Mesenchymal stem cell (in vitro differentiated cells and primary cell): ENCODE results near the gene EML1.

Experiments used
- DNase-seq: peaks from one replicate; pipeline ENCODE4 v3.0.0-alpha.2; 2013
- H2AFZ ChIP-seq: one replicate; pipeline ENCODE4 v1.6.1; 2013; ENCODE audit warnings: low read depth, mild to moderate bottlenecking, control low read depth, inconsistent platforms, low read length, moderate library complexity
- H2AK5ac ChIP-seq: 2 replicates; pipeline ENCODE4 v1.6.1; 2013; ENCODE audit warnings: low read length, moderate library complexity, mild to moderate bottlenecking, inconsistent platforms; ENCODE audit not compliant: severe bottlenecking
- H2BK120ac ChIP-seq: one replicate; pipeline ENCODE4 v1.6.1; 2013; ENCODE audit warnings: low read depth, mild to moderate bottlenecking, inconsistent platforms, low read length, moderate library complexity
- H2BK12ac ChIP-seq, 2 experiments: one replicate each; pipeline ENCODE4 v1.6.1; 2013; ENCODE audit warnings: inconsistent platforms in 2 of 2, low read length in 2 of 2, mild to moderate bottlenecking in 2 of 2, moderate library complexity in 2 of 2, control low read depth in 1 of 2
- H2BK15ac ChIP-seq: one replicate; pipeline ENCODE4 v1.6.1; 2013; ENCODE audit warnings: mild to moderate bottlenecking, low read depth, inconsistent platforms; ENCODE audit not compliant: poor library complexity, severe bottlenecking
- H2BK5ac ChIP-seq: 2 replicates; pipeline ENCODE4 v1.6.1; 2013; ENCODE audit warnings: low read depth, mild to moderate bottlenecking, low read length, control low read depth, inconsistent platforms; ENCODE audit not compliant: poor library complexity, severe bottlenecking
- H3K14ac ChIP-seq, 2 experiments: one replicate each; pipeline ENCODE4 v1.6.1; 2013; ENCODE audit warnings: inconsistent platforms in 2 of 2, low read length in 2 of 2, control low read depth in 1 of 2, mild to moderate bottlenecking in 1 of 2, moderate library complexity in 1 of 2
- H3K18ac ChIP-seq, 2 experiments: one replicate each; pipeline ENCODE4 v1.6.1; 2013; ENCODE audit warnings: inconsistent platforms in 2 of 2, low read length in 2 of 2, control low read depth in 1 of 2, low read depth in 1 of 2, mild to moderate bottlenecking in 1 of 2
- H3K23ac ChIP-seq, 2 experiments: one replicate each; pipeline ENCODE4 v1.6.1; 2013; ENCODE audit warnings: inconsistent platforms in 2 of 2, low read length in 2 of 2, mild to moderate bottlenecking in 2 of 2, moderate library complexity in 2 of 2, control low read depth in 1 of 2
- H3K27ac ChIP-seq: 2 replicates; pipeline ENCODE4 v1.5.1; 2013; ENCODE audit warnings: mild to moderate bottlenecking, moderate library complexity, low read length, control low read depth, inconsistent platforms; ENCODE audit not compliant: poor library complexity, severe bottlenecking
- H3K27me3 ChIP-seq, 2 experiments: 2 replicates each; pipeline versions ENCODE4 v1.6.1 to v1.7.0; 2013; ENCODE audit warnings: low read length in 2 of 2, mild to moderate bottlenecking in 2 of 2, moderate library complexity in 2 of 2, control low read depth in 1 of 2, inconsistent platforms in 1 of 2; ENCODE audit not compliant: control insufficient read depth in 1 of 2, insufficient read depth in 1 of 2
- H3K36me3 ChIP-seq, 2 experiments: 2 replicates each; pipeline versions ENCODE4 v1.6.1 to v1.7.0; 2013; ENCODE audit warnings: low read length in 2 of 2, control low read depth in 1 of 2, inconsistent platforms in 1 of 2, low read depth in 1 of 2, mild to moderate bottlenecking in 1 of 2; ENCODE audit not compliant: insufficient read depth in 2 of 2, control insufficient read depth in 1 of 2
- H3K4ac ChIP-seq, 2 experiments: one replicate each; pipeline ENCODE4 v1.6.1; 2013; ENCODE audit warnings: inconsistent platforms in 2 of 2, low read length in 2 of 2, mild to moderate bottlenecking in 2 of 2, moderate library complexity in 2 of 2, control low read depth in 1 of 2, low read depth in 1 of 2
- H3K4me1 ChIP-seq: 2 replicates; pipeline ENCODE4 v1.6.1; 2013; ENCODE audit warnings: low read depth, low read length, control low read depth; ENCODE audit not compliant: control insufficient read depth, insufficient read depth
- H3K4me2 ChIP-seq: 2 replicates; pipeline ENCODE4 v1.6.1; 2013; ENCODE audit warnings: low read length, mild to moderate bottlenecking, inconsistent platforms; ENCODE audit not compliant: poor library complexity, severe bottlenecking
- H3K4me3 ChIP-seq, 2 experiments: 2 replicates each; pipeline versions ENCODE4 v1.5.1 to v1.7.0; 2013; ENCODE audit warnings: low read length in 2 of 2, mild to moderate bottlenecking in 2 of 2, control low read depth in 1 of 2, low read depth in 1 of 2; ENCODE audit not compliant: insufficient read depth in 1 of 2
- H3K79me1 ChIP-seq: replicated peaks from 2 replicates; pipeline ENCODE4 v1.6.1; 2013; ENCODE audit warnings: mild to moderate bottlenecking, control low read depth, low read length, inconsistent platforms; ENCODE audit not compliant: poor library complexity, severe bottlenecking
- H3K9ac ChIP-seq: 2 replicates; pipeline ENCODE4 v1.7.0; 2013; ENCODE audit warnings: mild to moderate bottlenecking, low read length, moderate library complexity
- H3K9me3 ChIP-seq: 2 replicates; pipeline ENCODE4 v1.7.0; 2013; ENCODE audit warnings: mild to moderate bottlenecking, low read length; ENCODE audit not compliant: control insufficient read depth
- H4K8ac ChIP-seq: one replicate; pipeline ENCODE4 v1.6.1; 2013; ENCODE audit warnings: inconsistent platforms, mild to moderate bottlenecking, low read length, moderate library complexity
- H4K91ac ChIP-seq: one replicate; pipeline ENCODE4 v1.6.1; 2013; ENCODE audit warnings: mild to moderate bottlenecking, low read length, inconsistent platforms
- WGBS: methylation state at CpG from one replicate; pipeline ENCODE4 v1.1.7; 2013; ENCODE audit warnings: mixed read lengths; 5-methylcytosine and 5-hydroxymethylcytosine counted together

The EML1 gene

GRCh38 chr14:99821519-99822508 is 28.6 kb downstream of the EML1 start:
- peak overlapping the region; percentile 29 for H3K9ac ChIP-seq
- H4K91ac ChIP-seq = no peak overlapping the region
- H2AK5ac ChIP-seq = no peak overlapping the region
- no peaks in the 10 kb centered on the region for H3K9me3 ChIP-seq
- no peak overlapping the region for H3K18ac ChIP-seq
- 39% methylated on average over 8 of the region's 8 CpGs for WGBS
- no peak overlapping the region for H3K23ac ChIP-seq
- H4K8ac ChIP-seq = no peak overlapping the region
- H3K4ac ChIP-seq = no peak overlapping the region
- no peaks in the 10 kb centered on the region for H3K36me3 ChIP-seq
- H3K14ac ChIP-seq = no peak overlapping the region
- no peak overlapping the region for H2BK15ac ChIP-seq
- peak; percentile 81 for DNase-seq
- no peak overlapping the region for H2BK120ac ChIP-seq
- no peak overlapping the region for H3K4me2 ChIP-seq
- H3K4me3 ChIP-seq = no peak overlapping the region
- no peak overlapping the region for H3K27ac ChIP-seq
- no peak overlapping the region for H2BK12ac ChIP-seq
- peaks cover 12% of the 10 kb centered on the region for H3K79me1 ChIP-seq
- H2AFZ ChIP-seq = no peak overlapping the region
- H3K4me1 ChIP-seq = peaks cover 3% of the 10 kb centered on the region
- no peaks in the 10 kb centered on the region for H3K27me3 ChIP-seq
- no peak overlapping the region for H2BK5ac ChIP-seq

DNA sequence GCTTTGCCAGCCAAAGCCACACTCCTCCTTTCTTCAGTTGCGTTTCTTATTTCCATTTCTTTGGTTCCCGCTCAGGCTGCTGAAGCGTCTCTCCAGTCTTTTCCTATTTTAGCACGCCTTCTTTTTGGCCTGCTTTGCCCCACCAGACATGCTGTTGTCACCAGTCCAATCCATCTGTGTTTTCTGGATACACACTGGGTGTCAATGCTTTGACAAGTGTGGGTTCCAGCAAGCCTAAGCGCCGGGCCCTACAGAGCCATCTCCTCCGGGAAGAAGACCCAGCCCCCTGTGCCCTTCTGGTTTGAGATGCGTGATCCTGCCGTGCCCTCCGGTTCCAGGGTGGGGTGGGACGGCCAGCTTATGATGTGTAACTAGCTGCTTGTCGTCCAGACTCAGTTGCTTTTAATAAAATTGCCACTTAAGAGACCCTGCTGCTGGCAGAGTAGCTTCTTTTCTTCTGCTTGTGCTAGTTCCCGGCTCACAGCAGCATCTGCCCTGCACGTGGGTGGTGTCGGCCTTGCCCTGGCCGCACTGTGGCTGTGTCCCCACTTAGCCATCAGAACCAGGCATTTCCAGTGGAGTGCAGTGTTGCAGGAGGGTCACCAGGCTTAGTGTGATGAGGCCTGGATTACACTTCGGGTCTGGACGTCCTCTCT is 29.7 kb downstream of the EML1 start:
- 90% methylated on average over 18 of the region's 18 CpGs for WGBS

DNA sequence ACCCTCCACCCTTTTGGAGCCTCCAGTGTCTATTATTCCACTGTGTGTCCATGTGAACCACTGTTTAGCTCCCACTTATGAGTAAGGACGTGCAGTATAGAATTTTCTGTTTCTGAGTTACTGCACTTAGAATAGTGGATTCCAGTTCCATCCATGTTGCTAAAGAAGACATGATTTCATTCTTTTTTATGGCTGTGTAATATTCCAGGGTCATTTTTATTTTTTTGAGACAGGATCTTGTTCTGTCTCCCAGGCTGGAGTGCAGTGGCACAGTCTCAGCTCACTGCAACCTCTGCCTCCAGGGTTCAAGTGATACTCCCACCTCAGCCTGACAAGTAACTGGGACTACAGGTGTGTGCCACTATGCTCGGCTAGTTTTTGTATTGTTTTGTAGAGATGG is 31.6 kb downstream of the EML1 start:
- Histone ChIP-seq H2BK5ac (no peak overlapping the region), H3K79me1 (peaks cover 14% of the 10 kb centered on the region), H3K9me3 (no peaks in the 10 kb centered on the region), H3K9ac (no peak overlapping the region), H3K18ac (no peak overlapping the region), H4K91ac (no peak overlapping the region), H2BK120ac (no peak overlapping the region), H2BK12ac (no peak overlapping the region), H2AFZ (no peak overlapping the region), H3K4me2 (no peak overlapping the region), H3K14ac (no peak overlapping the region), H4K8ac (no peak overlapping the region), H2AK5ac (no peak overlapping the region), H3K4me1 (peaks cover 3% of the 10 kb centered on the region), H2BK15ac (no peak overlapping the region), H3K27ac (no peak overlapping the region), H3K4me3 (no peak overlapping the region), H3K23ac (no peak overlapping the region), H3K27me3 (no peaks in the 10 kb centered on the region), H3K36me3 (no peaks in the 10 kb centered on the region), H3K4ac (no peak overlapping the region)
- WGBS = 100% methylated on average over 2 of the region's 2 CpGs
- DNase-seq = no peak

More for the DNA sequence above, 29.7 kb downstream of the EML1 start:
- no peaks in the 10 kb centered on the region for H3K27me3 ChIP-seq
- H3K27ac ChIP-seq = no peak overlapping the region
- no peak overlapping the region for H3K4ac ChIP-seq
- H2BK120ac ChIP-seq = no peak overlapping the region
- no peak overlapping the region for H4K8ac ChIP-seq
- H3K9me3 ChIP-seq = no peaks in the 10 kb centered on the region
- no peak overlapping the region for H2AK5ac ChIP-seq
- H3K4me3 ChIP-seq = no peak overlapping the region
- no peak for DNase-seq
- no peak overlapping the region for H3K23ac ChIP-seq
- no peak overlapping the region for H3K18ac ChIP-seq
- H2BK15ac ChIP-seq = no peak overlapping the region
- peaks cover 3% of the 10 kb centered on the region for H3K4me1 ChIP-seq
- H4K91ac ChIP-seq = no peak overlapping the region
- H3K9ac ChIP-seq = peak overlapping the region; percentile 29
- no peaks in the 10 kb centered on the region for H3K36me3 ChIP-seq
- peaks cover 12% of the 10 kb centered on the region for H3K79me1 ChIP-seq
- H3K14ac ChIP-seq = no peak overlapping the region
- H3K4me2 ChIP-seq = no peak overlapping the region
- H2AFZ ChIP-seq = no peak overlapping the region
- no peak overlapping the region for H2BK12ac ChIP-seq
- H2BK5ac ChIP-seq = no peak overlapping the region

DNA sequence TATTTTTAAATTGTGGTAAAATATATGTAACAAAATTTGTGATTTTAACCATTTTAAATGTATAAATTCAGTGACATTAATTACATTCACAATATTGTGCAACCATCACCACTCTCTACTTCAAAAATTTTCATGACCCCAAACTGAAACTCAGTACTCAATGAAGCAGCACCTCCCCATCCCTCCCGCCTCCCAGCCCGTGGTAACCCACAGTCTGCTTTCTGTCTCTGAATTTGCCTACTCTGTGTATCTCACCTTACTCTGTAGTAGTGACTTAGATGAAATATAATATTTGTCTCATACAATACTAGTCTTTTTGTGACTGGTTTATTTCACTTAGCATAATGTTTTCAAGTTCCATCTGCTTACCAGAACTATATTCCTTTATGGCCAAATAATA is 36.2 kb downstream of the EML1 start:
- no CpG with 5 or more reads among the region's 2 CpGs for WGBS
- H3K9me3 ChIP-seq = no peaks in the 10 kb centered on the region

More for the DNA sequence above, 36.2 kb downstream of the EML1 start:
- no peak overlapping the region for H2AFZ ChIP-seq
- H3K4me2 ChIP-seq = no peak overlapping the region
- no peak overlapping the region for H2BK12ac ChIP-seq
- no peak overlapping the region for H3K4me3 ChIP-seq
- no peak overlapping the region for H3K14ac ChIP-seq
- no peak overlapping the region for H2BK5ac ChIP-seq
- no peak overlapping the region for H2BK15ac ChIP-seq
- no peak overlapping the region for H4K91ac ChIP-seq
- H4K8ac ChIP-seq = no peak overlapping the region
- no peak overlapping the region for H2BK120ac ChIP-seq
- no peak overlapping the region for H2AK5ac ChIP-seq
- no peak for DNase-seq
- no peak overlapping the region for H3K23ac ChIP-seq
- no peak overlapping the region for H3K4ac ChIP-seq
- no peaks in the 10 kb centered on the region for H3K4me1 ChIP-seq
- no peaks in the 10 kb centered on the region for H3K36me3 ChIP-seq
- H3K27me3 ChIP-seq = no peaks in the 10 kb centered on the region
- H3K79me1 ChIP-seq = peaks cover 12% of the 10 kb centered on the region
- no peak overlapping the region for H3K27ac ChIP-seq
- no peak overlapping the region for H3K9ac ChIP-seq
- no peak overlapping the region for H3K18ac ChIP-seq
